ENCODE measurements around the gene WAPL. TPM values are rescaled to one million over a fixed set of nuclear protein-coding genes. Genes with fewer than 3 reads are reported as not detected.

Gene WAPL
- total and polyA plus RNA-seq, 2 of the 8 experiments (the other 6 are each of a cell fraction or from before 2014, with no cell fraction given): 12.8 to 48.1 TPM

- FAIRE-seq: no peak
Measured at GRCh38 chr10:86556933-86557649, 35.5 kb upstream of the WAPL start.

More at GRCh38 chr10:86556933-86557649, 35.5 kb upstream of the WAPL start:
- no peak overlapping the region for H3K23ac ChIP-seq (ENCODE audit: insufficient read length)
- no peak overlapping the region for H3K4ac ChIP-seq (replicated peaks; ENCODE audit: insufficient read length, low read depth, low read length)
- ChIA-PET POLR2A (ENCODE audit: partially characterized antibody) (interaction anchor here (0.6 to 0.9 kb wide), 2 partner anchors 22 to 167 kb away, joined by 3 to 4 read pairs; no protein-coding TSS in a partner anchor), CTCF (ENCODE audit: partially characterized antibody) (interaction anchor here (0.7 to 1.8 kb wide), 8 partner anchors 10 to 1027 kb away, joined by 3 to 11 read pairs (median 4); no protein-coding TSS in a partner anchor)
- H3K79me2 ChIP-seq (ENCODE audit: control insufficient read depth in 1 of 2, insufficient read depth in 2 of 2, low read length in 2 of 2): no peaks in the 10 kb centered on the region
- no peak overlapping the region for H4K91ac ChIP-seq (replicated peaks; ENCODE audit: insufficient read length, low read length)
- H3K23me2 ChIP-seq (ENCODE audit: low read depth, low read length): no peaks in the 10 kb centered on the region
- no peaks in the 10 kb centered on the region for H3K9me3 ChIP-seq (ENCODE audit: insufficient read depth in 2 of 2, low read depth in 1 of 2, low read length in 1 of 2)
- H2BK20ac ChIP-seq (ENCODE audit: low read length): no peak overlapping the region
- no peak for DNase-seq (ENCODE audit: low read depth in 1 of 2, low spot score in 2 of 2)
- no peak overlapping the region for H4K5ac ChIP-seq (ENCODE audit: insufficient read length, low read depth, low read length)
- H3K27me3 ChIP-seq (replicated peaks in 1 of 4; ENCODE audit: control insufficient read depth in 3 of 4, extremely low read depth in 1 of 4, insufficient read depth in 3 of 4, low read length in 3 of 4): no peaks in the 10 kb centered on the region
- H3K79me1 ChIP-seq (ENCODE audit: low read depth, low read length): no peaks in the 10 kb centered on the region
- H4K8ac ChIP-seq (ENCODE audit: extremely low read depth, insufficient read depth, low read length): no peak overlapping the region
- H3K27ac ChIP-seq (ENCODE audit: low read depth, low read length): no peak overlapping the region
- no peak overlapping the region for H2AFZ ChIP-seq (ENCODE audit: low read length)
- WGBS, 2 experiments (ENCODE audit: extremely low coverage in 1 of 2, insufficient coverage in 1 of 2, insufficient read length in 1 of 2, insufficient replicate concordance in 2 of 2, low coverage in 1 of 2, low lambda C conversion rate in 2 of 2, missing lambda C conversion rate in 1 of 2): 73% methylated on average over 15 of the region's 15 CpGs; no CpG with 5 or more reads in 1 of the 2 experiments
- no peak overlapping the region for H2AK5ac ChIP-seq (ENCODE audit: low read depth, low read length)
- H2BK15ac ChIP-seq (ENCODE audit: low read length): no peak overlapping the region; the same call in 1 of the 2 replicates
- H3K4me1 ChIP-seq (replicated peaks in 1 of 4; ENCODE audit: control insufficient read depth in 3 of 4, insufficient read depth in 4 of 4, low read length in 3 of 4): peaks cover 0 to 6% (median 4%) of the 10 kb centered on the region in 4 experiments; a peak in 5 of 7 replicates
- H3K14ac ChIP-seq (ENCODE audit: insufficient read length): no peak overlapping the region
- no peak overlapping the region for H3K4me3 ChIP-seq (ENCODE audit: extremely low read depth in 1 of 4, insufficient read depth in 2 of 4, low read depth in 3 of 4, low read length in 4 of 4)
- TF ChIP-seq TEAD4 (IDR thresholded peaks at IDR 0.05; ENCODE audit: low read depth, low read length): no peak
- no peak for TF ChIP-seq RAD21 (IDR thresholded peaks at IDR 0.05 in 1 of 2, conservative IDR thresholded peaks at IDR 0.05 in 1 of 2; ENCODE audit: low read depth in 2 of 2, low read length in 2 of 2)
- no peak for TF ChIP-seq RBBP5 (IDR thresholded peaks at IDR 0.05; ENCODE audit: borderline replicate concordance, low read depth, low read length)
- TF ChIP-seq SP4 (IDR thresholded peaks at IDR 0.05; ENCODE audit: low read length): no peak
- no peak for TF ChIP-seq USF2 (IDR thresholded peaks at IDR 0.05; ENCODE audit: low read length)
- TF ChIP-seq HDAC2 (IDR thresholded peaks at IDR 0.05; ENCODE audit: borderline replicate concordance in 1 of 2, low read depth in 2 of 2, low read length in 2 of 2): no peak
- TF ChIP-seq BACH1 (IDR thresholded peaks at IDR 0.05; ENCODE audit: low read length): no peak
- no peak for TF ChIP-seq KDM4A (IDR thresholded peaks at IDR 0.05; ENCODE audit: low read depth, low read length, severe bottlenecking)
- no peak for TF ChIP-seq CHD1 (IDR thresholded peaks at IDR 0.05; ENCODE audit: low read depth, low read length)
- no peak for TF ChIP-seq RFX5 (IDR thresholded peaks at IDR 0.05; ENCODE audit: borderline replicate concordance, low read depth, low read length)
- H3K18ac ChIP-seq (ENCODE audit: extremely low read depth, low read length): no peak overlapping the region; the same call in 1 of the 2 replicates
- no peak overlapping the region for H2BK5ac ChIP-seq (ENCODE audit: low read depth, low read length)
- H2BK120ac ChIP-seq (replicated peaks; ENCODE audit: low read depth, low read length): no peak overlapping the region
- no peak overlapping the region for H3K9ac ChIP-seq (replicated peaks in 1 of 4; ENCODE audit: extremely low read depth in 1 of 4, low read depth in 3 of 4, low read length in 3 of 4)
- H3K36me3 ChIP-seq (ENCODE audit: control insufficient read depth in 2 of 4, insufficient read depth in 4 of 4, low read length in 3 of 4): no peaks in the 10 kb centered on the region
- H3K4me2 ChIP-seq (ENCODE audit: insufficient read depth in 1 of 2, low read depth in 2 of 2, low read length in 2 of 2): no peak overlapping the region
- no peak overlapping the region for H3K56ac ChIP-seq (replicated peaks; ENCODE audit: insufficient read length, low read depth, low read length)
- H2BK12ac ChIP-seq (ENCODE audit: low read depth, low read length): no peak overlapping the region
- H4K20me1 ChIP-seq (replicated peaks in 1 of 2; ENCODE audit: control insufficient read depth in 1 of 2, insufficient read depth in 2 of 2, low read length in 2 of 2): no peaks in the 10 kb centered on the region

Data from H1 (cell line).